RCC 7860 (cell line): ENCODE measurements around the gene ATP2C2.
"Not testable (repeated sequence)": the region's sequence is repeated elsewhere in the genome, so short reads cannot be mapped to it uniquely, and the experiment has no call there.

Source experiments
- DNase-seq: peaks from one replicate; pipeline ENCODE4 v3.0.0-alpha.2; 2015; ENCODE audit warnings: low spot score
- FAIRE-seq: peaks from 2 replicates; lab custom pipeline; 2012; peaks lifted over from hg19 to GRCh38; lab: Jason Lieb, UNC

The ATP2C2 gene

GRCh38 chr16:84368308-84368996, at the start of gene ATP2C2:
Gene ATP2C2 (plus strand): TSS chr16:84368538. CDS start chr16:84368616, 78 bp downstream.
- FAIRE-seq (no peak), DNase-seq (no peak)

GRCh38 chr16:84319146-84319760, 49.1 kb upstream of the ATP2C2 start:
- DNase-seq (no peak), FAIRE-seq (no peak)

DNA sequence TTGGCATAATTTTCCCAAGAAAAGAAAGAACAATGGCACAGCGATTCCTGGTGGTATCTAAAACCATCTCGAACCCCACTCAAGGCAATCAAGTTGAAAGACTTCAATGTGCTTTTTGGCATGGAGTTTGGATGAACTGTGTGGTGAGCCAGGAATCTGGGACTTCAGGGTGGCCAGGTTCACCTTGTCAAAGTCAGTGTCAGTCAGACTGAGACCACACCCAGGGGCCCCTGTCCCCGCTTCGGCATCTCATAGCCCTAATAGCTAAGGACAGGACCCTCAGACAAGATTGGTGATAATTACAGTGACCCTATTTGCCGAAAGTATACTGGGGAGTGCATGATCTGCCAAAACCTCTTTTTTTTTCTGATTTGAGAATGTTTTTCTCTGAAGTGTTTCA, 47.8 kb upstream of the ATP2C2 start:
- no peak for FAIRE-seq
- DNase-seq: no peak

DNA sequence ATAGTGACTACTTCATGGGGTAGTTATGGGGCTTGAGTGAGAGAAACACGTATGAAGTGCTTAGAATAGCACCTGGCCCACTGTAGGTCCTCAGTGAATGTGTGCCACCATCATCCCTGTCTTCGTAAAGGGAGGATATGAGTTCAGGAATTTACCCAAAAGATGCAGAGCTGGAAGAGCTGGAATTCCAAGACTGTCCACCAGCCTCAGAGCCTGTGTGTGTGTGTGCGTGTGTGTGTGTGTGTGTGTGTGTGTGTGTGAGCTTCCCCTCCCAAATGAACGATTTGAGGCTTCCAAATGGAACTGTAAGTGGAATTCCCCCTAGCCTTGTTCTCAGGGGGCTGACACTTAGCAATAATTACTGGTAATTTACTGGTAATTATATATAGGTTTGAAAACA, 46.4 kb upstream of the ATP2C2 start:
- DNase-seq: no peak
- no peak for FAIRE-seq

- no peak for DNase-seq
- FAIRE-seq: no peak
These were observed 45.6 kb upstream of the ATP2C2 start for GRCh38 chr16:84322749-84323148.

DNA sequence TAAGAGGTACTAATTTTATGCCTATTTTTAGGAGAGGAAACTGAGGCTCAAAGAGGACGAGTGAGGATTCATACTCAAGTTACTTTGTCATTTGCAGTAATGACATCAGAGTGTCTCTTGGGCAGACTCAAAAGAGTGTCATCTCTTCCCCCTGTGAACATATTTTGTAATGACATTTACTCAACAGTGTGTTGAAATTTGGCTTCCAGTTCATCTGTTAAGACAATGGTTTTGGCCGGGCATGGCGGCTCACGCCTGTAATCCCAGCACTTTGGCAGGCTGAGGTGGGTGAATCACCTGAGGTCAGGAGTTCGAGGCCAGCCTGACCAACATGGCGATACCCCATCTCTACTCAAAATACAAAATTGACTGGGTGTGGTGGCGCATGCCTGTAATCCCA, 44.7 kb upstream of the ATP2C2 start:
- FAIRE-seq (no peak), DNase-seq (no peak)

- DNase-seq: no peak
- FAIRE-seq: no peak
These were observed 43.7 kb upstream of the ATP2C2 start for GRCh38 chr16:84324434-84325262.

GRCh38 chr16:84326545-84326944, 41.8 kb upstream of the ATP2C2 start:
- no peak for FAIRE-seq
- no peak for DNase-seq

GRCh38 chr16:84327926-84328505, 40.3 kb upstream of the ATP2C2 start:
- FAIRE-seq: no peak
- no peak for DNase-seq

DNA sequence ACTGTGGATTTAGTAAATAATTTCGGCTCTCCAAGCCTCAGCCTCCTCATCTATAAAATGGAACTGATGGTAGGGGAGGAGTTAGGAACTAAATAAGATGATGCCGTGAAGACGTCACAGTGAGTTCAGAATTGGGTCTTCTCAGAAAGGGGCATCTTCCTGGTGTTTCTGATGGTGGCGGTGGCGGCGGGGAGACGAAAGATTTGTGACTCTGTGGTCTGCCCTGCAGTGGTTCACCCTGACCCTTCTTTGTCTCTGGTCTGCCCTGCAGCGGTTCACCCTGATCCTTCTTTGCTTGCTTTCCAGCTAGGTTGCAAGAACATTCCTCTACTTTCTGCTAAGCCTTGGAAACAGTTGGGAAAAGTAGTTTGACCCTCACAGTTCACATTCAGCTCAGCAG, 39.3 kb upstream of the ATP2C2 start:
- no peak for FAIRE-seq
- DNase-seq: no peak

DNA sequence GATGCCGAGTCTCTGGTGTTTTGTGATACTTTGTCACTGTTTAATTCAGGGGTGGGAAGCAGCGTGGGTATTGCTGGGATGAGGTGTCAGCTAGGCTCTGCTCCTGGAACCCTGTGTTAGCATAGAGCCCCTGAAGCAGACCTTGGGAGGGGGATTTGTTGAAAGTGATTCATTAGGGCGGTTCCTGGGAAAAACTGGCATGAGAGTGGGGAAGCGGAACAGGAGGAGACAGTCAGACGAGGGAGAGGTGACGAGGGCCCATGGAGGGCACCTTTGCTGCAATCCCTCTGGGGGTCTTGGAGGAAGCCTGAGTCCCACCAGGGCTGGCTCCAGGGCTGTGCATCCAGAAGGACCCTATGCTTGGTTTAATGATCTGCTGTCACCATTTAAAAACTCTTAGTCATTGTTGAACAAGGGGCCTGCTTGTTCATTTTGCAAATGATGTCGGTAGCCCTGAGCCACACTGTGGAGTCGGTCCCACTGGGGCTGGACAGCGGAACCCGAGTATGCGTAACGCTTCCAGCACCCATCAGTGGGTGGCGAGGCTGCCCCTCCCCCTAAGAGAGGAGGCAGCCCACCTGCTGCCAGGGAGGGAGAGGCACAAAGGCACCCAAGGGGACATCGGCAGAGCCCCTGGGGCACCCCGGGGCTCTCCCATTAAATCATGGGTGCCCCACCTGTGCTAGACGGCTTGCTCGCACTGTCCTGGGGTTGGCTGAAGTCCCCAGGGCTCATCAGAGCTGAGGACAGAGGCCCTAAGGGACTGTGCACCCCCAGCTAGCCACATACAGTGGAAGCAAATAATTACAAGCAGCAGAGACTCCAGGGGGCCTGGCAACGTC, 38.3 kb upstream of the ATP2C2 start:
- DNase-seq: no peak
- FAIRE-seq: no peak

DNA sequence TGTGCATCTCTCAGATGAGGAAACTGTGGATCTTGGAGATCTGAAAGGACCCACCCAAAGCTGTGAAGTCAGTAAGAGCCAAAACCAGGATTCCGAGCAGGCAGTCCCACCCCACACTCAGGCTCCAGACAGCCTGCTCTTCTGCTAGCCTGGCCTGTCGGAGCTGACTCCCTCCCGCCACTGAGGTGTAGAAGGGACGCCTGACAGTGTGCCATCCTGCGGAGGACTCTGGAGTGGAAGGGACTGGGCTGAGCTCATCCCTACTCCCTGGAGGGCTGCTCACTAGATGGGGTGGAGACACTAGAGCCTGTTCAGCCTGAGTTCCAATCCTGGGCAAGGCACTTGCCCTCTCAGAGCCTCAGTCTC, 37.7 kb upstream of the ATP2C2 start:
- FAIRE-seq: no peak
- DNase-seq: no peak

DNA sequence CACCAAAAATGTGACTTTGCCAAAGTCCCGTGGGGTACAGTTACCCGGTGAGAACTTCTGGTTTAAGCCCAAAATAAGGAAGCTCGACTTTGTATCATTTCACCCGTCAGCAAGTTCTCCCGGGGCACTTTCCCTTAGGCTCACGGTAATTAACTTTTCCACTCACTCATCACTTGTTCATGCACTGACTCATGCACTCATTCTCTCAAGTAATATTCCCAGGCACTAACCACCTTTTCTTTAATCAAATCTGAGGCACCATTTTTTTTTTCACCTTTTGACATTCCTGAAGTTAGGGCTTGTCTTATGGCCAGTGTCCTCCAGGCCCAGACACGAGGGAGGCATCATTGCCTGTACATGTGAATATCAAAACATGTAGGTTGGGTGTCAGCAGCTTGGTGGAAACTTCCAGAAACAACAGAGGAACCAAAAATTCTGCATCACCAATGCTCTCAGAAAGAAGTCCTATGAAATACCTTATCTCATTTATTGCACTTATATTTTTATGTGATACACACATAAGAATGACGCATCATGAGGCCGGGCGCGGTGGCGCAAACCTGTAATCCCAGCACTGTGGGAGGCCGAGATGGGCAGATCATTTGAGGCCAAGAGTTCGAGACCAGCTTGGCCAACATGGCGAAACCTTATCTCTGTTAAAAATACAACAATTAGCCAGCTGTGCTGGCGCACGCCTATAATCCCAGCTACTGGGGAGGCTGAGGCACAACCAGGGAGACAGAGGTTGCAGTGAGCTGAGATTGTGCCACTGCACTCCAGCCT, 36.1 kb upstream of the ATP2C2 start:
- FAIRE-seq: peak; percentile 54

DNA sequence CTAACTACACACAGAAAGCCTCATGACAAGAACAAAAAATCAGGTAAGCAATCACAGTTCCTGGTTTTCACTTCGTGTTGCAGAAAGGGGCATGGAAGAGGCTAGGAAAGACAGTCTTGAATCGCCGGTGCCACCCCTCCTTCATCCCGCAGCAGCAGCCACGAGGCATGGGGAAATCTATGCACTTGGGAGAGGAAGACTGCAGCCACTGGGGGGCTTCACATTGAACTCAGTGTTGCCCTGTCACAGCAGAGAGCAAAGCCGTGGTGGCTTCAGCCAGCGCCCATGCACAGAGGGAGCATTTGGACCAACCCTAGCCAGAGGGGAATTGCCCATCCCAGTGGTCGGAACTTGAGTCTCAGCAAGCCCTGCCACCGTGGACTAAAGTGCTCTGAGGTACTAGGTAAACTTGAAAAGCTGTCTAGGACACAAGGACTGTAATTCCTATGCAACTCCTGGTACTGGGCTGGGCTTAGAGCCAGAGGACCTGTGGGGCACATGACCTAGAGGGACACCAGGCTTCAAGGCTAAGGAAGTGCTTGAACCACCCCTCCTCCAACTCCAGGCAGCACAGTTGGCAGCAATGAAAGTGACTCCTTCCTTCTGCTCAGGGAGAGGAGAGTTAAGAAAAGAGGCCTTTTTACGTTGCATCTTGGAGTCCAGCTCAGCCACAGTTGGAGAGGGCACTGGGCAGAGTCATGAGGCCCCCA, 35.2 kb upstream of the ATP2C2 start:
- DNase-seq: no peak
- no peak for FAIRE-seq

More for the DNA sequence above, 36.1 kb upstream of the ATP2C2 start:
- DNase-seq: peak; percentile 14

GRCh38 chr16:84334058-84334457, 34.3 kb upstream of the ATP2C2 start:
- no peak for FAIRE-seq
- no peak for DNase-seq

GRCh38 chr16:84334482-84334881, 33.9 kb upstream of the ATP2C2 start:
- FAIRE-seq (no peak), DNase-seq (no peak)

GRCh38 chr16:84337236-84337635, 31.1 kb upstream of the ATP2C2 start:
- DNase-seq, FAIRE-seq: not testable (repeated sequence)

DNA sequence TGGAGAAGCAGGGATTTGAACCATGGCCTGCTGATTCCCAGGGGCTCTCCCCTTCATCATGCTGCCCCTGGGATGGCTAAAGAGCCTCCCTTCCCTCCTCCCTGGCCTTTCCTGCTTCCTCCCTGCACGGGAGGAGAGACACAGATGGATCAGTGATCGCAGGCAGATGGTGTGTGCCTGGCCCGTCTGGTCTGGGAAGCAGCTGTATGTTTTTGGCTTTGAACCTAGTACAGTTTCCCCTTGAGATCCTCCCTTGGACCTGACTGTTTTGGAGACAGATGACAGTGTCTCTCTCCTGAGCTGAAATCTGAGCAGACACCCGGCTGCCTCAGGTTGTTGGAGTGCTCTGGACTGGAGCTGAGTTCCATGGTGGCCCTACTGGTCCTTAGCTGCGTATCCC, 29.0 kb upstream of the ATP2C2 start:
- FAIRE-seq: no peak
- DNase-seq: no peak

- DNase-seq: no peak
- FAIRE-seq: no peak
These were observed 28.6 kb upstream of the ATP2C2 start for GRCh38 chr16:84339766-84340165.
